Measurements from ENCODE around the gene TMEM126A.
"Not testable (repeated sequence)": the region's sequence is repeated elsewhere in the genome, so short reads cannot be mapped to it uniquely, and the experiment has no call there.

Gene TMEM126A

GRCh38 chr11:85661972-85662664 lies 14.4 kb downstream of the TMEM126A start:
- DNase-seq: no peak

DNA sequence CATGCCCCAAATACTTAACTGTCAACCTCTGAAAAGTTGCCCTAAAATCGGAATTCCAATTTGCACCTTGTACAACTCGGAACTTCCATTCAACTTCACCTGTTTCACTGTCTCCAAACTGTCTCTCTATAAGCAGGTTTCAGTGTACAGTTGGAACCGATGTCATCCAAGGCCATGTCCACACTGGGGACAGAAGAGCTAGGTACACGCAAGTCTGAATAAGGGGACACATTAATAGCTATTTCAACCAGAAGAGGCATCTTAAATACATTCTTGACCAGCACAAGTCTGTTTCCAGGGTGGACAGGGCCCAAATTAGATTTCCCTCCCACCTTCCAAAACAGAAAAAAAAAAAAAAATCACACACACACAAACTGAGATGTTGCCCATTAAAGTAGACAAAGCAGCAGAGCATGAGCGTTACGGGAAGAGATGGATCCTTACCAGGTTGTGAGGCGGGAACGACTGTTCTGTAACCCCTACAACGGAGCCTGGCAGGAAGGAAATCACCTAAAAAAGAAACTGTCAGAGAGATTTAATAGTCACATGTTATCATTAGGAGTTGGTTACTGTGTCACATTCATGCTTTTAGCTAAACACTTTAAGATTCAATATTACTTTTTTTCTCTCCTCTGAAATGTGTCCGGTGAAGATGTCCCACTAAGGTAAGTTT lies 15.4 kb downstream of the TMEM126A start:
- DNase-seq: no peak

DNA sequence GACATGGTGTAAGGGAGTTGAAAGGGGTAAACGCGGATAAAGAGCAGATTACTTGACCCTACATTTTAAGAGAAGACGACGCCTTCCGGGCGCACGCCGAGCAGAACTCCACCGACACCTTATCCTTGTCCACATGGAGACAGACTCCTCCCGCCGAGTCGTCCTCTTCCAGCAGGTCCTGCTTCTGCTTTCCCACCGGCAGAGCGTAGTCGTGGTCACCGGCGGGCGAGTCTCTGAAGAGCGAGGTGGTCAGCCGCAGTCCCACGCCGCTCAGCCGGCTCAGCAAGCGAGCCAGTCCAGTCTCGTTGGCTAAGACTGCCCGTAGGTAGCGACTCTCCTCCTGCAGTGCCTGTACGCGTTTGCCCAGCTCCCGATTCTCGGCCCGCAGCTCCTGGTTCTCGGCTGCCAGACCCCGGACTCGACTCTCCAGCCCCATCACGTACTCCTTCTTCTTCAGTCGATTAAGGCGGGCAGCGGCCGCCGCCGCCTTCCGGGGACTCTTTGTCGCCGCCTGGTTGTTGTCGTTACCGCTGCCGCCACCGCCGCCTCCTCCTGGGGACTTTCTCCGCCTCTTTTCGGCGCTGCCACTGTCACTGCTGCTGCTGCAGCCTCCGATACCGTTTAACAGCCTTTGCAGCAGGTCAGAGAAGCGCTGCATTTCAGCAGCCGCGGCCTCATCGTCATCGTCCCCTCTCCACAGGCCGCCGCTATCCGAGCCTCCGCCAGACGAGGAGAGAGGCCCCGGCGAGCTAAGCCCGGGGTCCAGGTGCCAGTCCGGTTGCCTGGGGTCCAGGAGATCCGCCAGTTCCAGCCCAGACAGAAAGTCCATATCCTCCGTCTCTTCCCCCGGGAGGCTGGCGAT lies 16.2 kb downstream of the TMEM126A start:
- peak; percentile 68 for DNase-seq

DNA sequence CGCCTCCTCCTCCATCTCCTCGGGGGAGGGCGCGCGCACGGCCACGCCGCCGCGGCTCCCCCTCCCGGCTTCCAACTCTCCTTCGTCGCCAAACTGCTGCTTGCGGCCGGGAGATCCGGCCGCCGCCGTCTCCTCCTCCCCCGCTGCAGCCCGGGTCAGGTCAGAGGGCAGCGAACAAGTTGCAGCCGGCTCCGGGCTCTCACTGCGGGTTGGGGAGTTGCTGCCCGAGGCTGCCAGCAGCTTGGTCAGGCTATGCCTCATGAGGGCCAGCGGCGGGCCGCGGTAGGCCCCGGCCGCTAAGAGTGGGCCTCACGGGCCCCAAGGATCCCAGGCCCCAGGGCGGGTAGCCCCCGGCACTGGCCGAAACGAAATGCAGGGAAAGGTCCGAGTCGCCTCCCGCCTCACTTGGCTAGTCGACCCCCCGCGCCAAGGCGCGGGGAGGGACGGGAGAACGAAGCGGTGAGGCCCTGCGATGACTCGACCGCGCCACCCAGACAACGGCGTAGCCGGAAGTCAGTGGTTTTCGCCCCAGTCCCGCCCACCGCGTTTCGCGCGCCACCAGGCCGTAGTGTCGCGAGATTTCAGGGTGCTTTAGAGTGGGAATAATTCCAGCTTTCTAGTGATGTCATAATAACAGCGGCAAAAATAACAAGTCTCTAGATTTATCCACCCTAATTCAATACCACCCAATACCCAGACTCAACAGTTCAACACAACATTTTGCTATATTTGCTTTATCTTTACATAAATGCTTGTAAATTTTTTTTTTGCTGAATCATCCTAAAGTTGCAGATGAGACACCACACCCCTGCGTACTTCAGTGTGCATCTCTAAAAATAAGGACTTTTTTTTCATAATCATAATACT lies 17.1 kb downstream of the TMEM126A start, which contains the start of gene CREBZF:
Gene CREBZF, minus strand, starts transcription at position 515 of the 867 bp plus-strand sequence. Its CDS starts 254 bp downstream, at position 261.
- peak; percentile 95 for DNase-seq

DNA sequence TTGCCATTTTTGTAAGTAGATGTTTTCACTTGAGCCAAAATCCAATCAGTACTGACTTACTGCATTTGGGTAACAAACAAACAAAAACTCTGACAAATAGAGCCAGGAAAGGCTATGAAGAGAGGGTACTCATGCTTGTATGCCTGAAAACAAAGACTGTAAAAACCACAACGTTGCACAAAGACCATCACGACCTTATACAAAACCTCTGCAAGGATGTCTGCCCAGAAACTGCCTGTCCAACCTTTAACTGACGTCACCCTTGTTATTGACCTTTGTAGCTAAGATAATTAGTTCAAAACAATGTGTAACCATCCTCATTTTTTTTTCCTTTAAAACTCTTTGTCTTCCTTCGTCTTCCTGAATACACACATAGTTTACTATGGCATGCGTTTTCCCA lies 18.0 kb downstream of the TMEM126A start:
- DNase-seq: no peak

DNA sequence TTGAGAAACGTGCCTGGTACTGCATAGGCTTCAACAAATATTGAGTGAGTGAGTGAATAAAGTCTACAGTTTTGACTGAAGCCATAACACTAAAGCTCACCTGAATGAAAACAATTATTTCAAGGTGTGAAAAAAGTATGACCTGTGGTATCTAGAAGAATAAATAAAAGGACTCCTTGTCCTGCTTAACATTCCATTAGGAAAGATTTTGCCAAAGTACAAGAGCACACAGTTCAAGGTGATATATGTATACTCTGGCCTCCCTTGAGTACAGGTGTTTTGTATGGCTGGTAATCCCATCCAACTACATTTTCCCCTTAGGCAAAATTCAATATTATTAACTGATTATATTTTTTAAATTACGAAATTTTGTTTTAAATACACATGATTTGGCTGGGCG lies 18.9 kb downstream of the TMEM126A start:
- no peak for DNase-seq

- DNase-seq: no peak
Observed at GRCh38 chr11:85668157-85668556, 20.4 kb downstream of the TMEM126A start.

DNA sequence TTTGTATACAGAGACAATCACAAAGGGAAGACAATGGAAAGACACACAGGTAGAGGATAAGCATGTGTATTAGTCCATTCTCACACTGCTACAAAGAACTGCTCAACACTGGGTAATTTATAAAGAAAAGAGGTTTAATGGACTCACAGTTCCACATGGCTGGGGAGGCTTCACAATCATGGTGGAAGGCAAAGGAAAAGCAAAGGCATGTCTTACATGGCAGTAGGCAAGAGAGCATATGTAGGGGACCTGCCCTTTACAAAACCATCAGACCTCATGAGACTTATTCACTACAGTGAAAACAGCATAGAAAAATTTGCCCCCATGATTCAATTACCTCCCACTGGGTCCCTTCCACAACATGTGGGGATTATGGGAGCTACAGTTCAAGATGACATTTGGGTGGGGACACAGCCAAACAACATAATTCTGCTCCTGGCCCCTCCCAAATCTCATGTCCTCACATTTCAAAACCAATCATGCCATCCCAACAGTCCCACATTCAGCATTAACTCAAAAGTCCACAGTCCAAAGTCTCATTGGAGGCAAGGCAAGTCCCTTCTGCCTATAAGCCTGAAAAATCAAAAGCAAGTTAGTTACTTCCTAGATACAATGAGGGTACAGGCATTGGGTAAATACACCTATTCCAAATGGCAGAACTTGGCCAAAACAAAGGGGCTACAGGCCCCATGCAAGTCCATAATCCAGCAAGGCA lies 23.3 kb downstream of the TMEM126A start:
- DNase-seq: not testable (repeated sequence)

- no peak for DNase-seq
Observed at GRCh38 chr11:85672105-85672902, 24.5 kb downstream of the TMEM126A start.

- DNase-seq: no peak
Observed at GRCh38 chr11:85673393-85673792, 25.6 kb downstream of the TMEM126A start.

- DNase-seq: no peak
Observed at GRCh38 chr11:85679576-85679975, 31.8 kb downstream of the TMEM126A start.

DNA sequence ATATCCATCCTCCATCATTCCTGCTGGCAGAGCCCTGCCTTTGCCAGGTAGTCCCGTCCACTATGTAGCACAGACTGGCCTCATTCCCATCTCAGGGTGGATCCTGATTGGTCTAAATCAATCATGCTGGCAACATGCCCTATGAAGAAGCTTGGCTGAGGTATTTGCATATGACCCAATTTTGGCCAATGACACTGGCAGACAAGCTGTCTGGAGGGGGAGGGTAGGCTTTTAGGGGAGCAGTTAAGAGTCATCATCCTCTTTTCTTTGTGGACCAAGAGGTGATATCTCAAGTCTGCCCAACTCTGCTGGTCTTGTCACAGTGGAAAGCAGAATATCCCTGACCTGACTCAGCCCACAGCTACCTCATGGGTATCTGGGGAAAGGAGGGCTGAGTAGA lies 33.1 kb downstream of the TMEM126A start:
- no peak for DNase-seq

- DNase-seq: peak; percentile 79
Observed at GRCh38 chr11:85682330-85683305, 34.9 kb downstream of the TMEM126A start.

- peak; percentile 18 for DNase-seq
Observed at GRCh38 chr11:85685125-85685819, 37.5 kb downstream of the TMEM126A start.

- DNase-seq: peak; percentile 91
Observed at GRCh38 chr11:85685820-85686459, 38.2 kb downstream of the TMEM126A start, which contains the start of gene CCDC89. TSS of gene CCDC89 (minus strand) at chr11:85686195. CDS start at chr11:85686130, 65 bp downstream.

DNA sequence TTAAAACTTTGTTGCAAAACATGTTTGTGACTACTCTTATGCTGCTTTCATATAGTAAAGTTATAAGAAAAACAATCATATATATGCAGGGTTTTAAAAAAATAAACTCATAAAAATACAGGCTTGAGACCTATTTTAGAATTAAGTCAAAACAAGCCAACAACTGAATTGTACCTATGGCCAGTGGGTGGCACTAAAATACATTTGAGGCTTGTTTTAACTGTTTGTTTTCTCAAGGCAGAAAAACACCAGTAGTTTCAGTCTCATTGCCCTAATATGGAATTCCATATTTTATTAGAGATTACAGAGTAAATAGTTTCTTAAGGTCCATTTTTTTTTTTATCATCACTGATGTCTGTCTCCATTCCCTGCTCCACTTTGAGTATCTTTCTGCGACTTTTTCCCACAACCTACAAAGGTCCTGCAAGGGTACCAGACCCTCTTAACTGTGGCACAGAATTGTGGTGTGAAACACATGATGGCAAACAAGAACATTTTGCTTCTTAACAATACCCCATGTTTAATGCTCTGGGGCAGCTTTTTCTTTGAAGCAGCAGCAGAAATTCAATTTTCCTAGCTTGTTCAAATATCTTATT lies 46.7 kb downstream of the TMEM126A start:
- peak; percentile 6 for DNase-seq

GRCh38 chr11:85695546-85695945 lies 47.8 kb downstream of the TMEM126A start:
- DNase-seq: no peak

GRCh38 chr11:85697747-85698146 lies 50.0 kb downstream of the TMEM126A start:
- no peak for DNase-seq
